K562 (cell line): ENCODE data around the gene PNMT. TPM values are rescaled to one million over a fixed set of nuclear protein-coding genes. Genes with fewer than 3 reads are reported as not detected.

Experiments used
- ATAC-seq: fragments of 200-7000 bp; cut with Tn5 transposase; 3 replicates; pipeline ENCODE4 v1.9.1; 2020; ENCODE audit warnings: moderate library complexity
- BruUV-seq: library from RNA; stranded (reverse); fragments of 400-500 nt; replicated peaks from 2 replicates; lab custom pipeline; 2021; lab: Mats Ljungman, UMichigan
- CTCF ChIA-PET: fragments of 300-600 bp; formaldehyde crosslinking; extraction: SDS; loops from one replicate; lab custom pipeline; 2021; ENCODE audit warnings: low intra/inter-chr PET ratio; lab: Yijun Ruan, JAX
- POLR2A ChIA-PET: fragments of 300-600, 350-650 bp; sonication (Branson Sonifier 250); formaldehyde crosslinking; extraction: SDS; loops from one replicate; lab custom pipeline; 2021; ENCODE audit warnings: antibody characterized with exemption, inconsistent platforms; lab: Yijun Ruan, JAX
- DNase-seq, 4 experiments: peaks; one replicate each; pipeline versions ENCODE4 v3.0.0 to v3.0.0-alpha.2; 2011 to 2018; ENCODE audit warnings: low spot score in 3 of 4, mixed read lengths in 3 of 4; ENCODE audit errors: extremely low read depth in 1 of 4
- FAIRE-seq: peaks from 2 replicates; lab custom pipeline; 2011; peaks lifted over from hg19 to GRCh38; lab: Jason Lieb, UNC
- H2AFZ ChIP-seq: 2 replicates; pipeline ENCODE4 v1.6.0; 2011; ENCODE audit warnings: low read depth, low read length, control low read depth, inconsistent platforms
- H3K27ac ChIP-seq: fragments of 200-600 bp; 3 replicates; pipeline ENCODE4 v1.8.0; 2011; ENCODE audit warnings: low read depth, mild to moderate bottlenecking, control low read depth, inconsistent platforms, low read length, moderate library complexity, mixed read lengths; ENCODE audit errors: extremely low read depth
- H3K27me3 ChIP-seq, 2 experiments: fragments of 300-600 bp in 1 of 2; 2 replicates in 1 of 2; 3 replicates in 1 of 2; pipeline versions ENCODE4 v1.6.0 to v1.8.0; 2011; ENCODE audit warnings: inconsistent platforms in 2 of 2, low read length in 2 of 2, mild to moderate bottlenecking in 1 of 2, mixed read lengths in 1 of 2, moderate library complexity in 1 of 2; ENCODE audit not compliant: control insufficient read depth in 2 of 2, insufficient read depth in 2 of 2
- H3K36me3 ChIP-seq: fragments of 300-600 bp; 3 replicates; pipeline ENCODE4 v1.8.0; 2011; ENCODE audit warnings: mild to moderate bottlenecking, low read length, inconsistent platforms; ENCODE audit not compliant: control insufficient read depth, insufficient read depth
- H3K4me1 ChIP-seq, 2 experiments: fragments of 200-600 bp in 1 of 2; replicated peaks in 1 of 2; 2 replicates in 1 of 2; 3 replicates in 1 of 2; pipeline versions ENCODE4 v1.5.1 to v1.8.0; 2011; ENCODE audit warnings: inconsistent platforms in 2 of 2, low read length in 2 of 2, mild to moderate bottlenecking in 1 of 2, mixed read lengths in 1 of 2, moderate library complexity in 1 of 2; ENCODE audit not compliant: control insufficient read depth in 2 of 2, insufficient read depth in 2 of 2
- H3K4me2 ChIP-seq: 2 replicates; pipeline ENCODE4 v1.6.1; 2011; ENCODE audit warnings: low read length, control low read depth, inconsistent platforms, mixed read lengths; ENCODE audit not compliant: insufficient read depth
- H3K4me3 ChIP-seq: fragments of 200-600 bp; sonication (generic), shearing (Covaris generic); 2 replicates; pipeline ENCODE4 v1.5.1; 2016; ENCODE audit warnings: control low read depth, inconsistent platforms
- H3K79me2 ChIP-seq: fragments of 200-600 bp; 3 replicates; pipeline ENCODE4 v1.8.0; 2011; ENCODE audit warnings: low read length, inconsistent platforms; ENCODE audit not compliant: control insufficient read depth, insufficient read depth
- H3K9ac ChIP-seq, 2 experiments: 2 replicates each; pipeline versions ENCODE4 v1.6.0 to v1.6.1; 2011; ENCODE audit warnings: low read depth in 2 of 2, low read length in 2 of 2, control low read depth in 1 of 2, inconsistent platforms in 1 of 2, mild to moderate bottlenecking in 1 of 2, mixed read lengths in 1 of 2; ENCODE audit not compliant: insufficient read depth in 1 of 2
- H3K9me1 ChIP-seq: one replicate; pipeline ENCODE4 v1.6.0; 2011; ENCODE audit warnings: inconsistent platforms, mild to moderate bottlenecking, low read length, moderate library complexity; ENCODE audit not compliant: control insufficient read depth, insufficient read depth
- H3K9me3 ChIP-seq: replicated peaks from 2 replicates; pipeline ENCODE4 v1.5.1; 2011; ENCODE audit warnings: low read depth, low read length, inconsistent platforms; ENCODE audit not compliant: control insufficient read depth, insufficient read depth
- H4K20me1 ChIP-seq: replicated peaks from 2 replicates; pipeline ENCODE4 v1.6.1; 2011; ENCODE audit warnings: low read length, inconsistent platforms, mixed read lengths; ENCODE audit not compliant: control insufficient read depth, insufficient read depth
- ARNT ChIP-seq, 2 experiments: fragments of 450-650 bp; IDR thresholded peaks; 2 replicates each; pipeline ENCODE4 v1.6.1; 2016; ENCODE audit warnings: mild to moderate bottlenecking in 1 of 2
- DPF2 ChIP-seq: fragments of 450-650 bp; IDR thresholded peaks from 2 replicates; pipeline ENCODE4 v1.6.1; 2016
- E4F1 ChIP-seq: fragments of 250-450 bp; sonication (Bioruptor Pico); IDR thresholded peaks from 2 replicates; pipeline ENCODE4 v1.5.0; 2021; ENCODE audit warnings: mild to moderate bottlenecking, borderline replicate concordance
- FIP1L1 ChIP-seq: fragments of 200-400 bp; formaldehyde crosslinking; IDR thresholded peaks from 2 replicates; pipeline ENCODE4 v1.6.1; 2018; ENCODE audit warnings: mild to moderate bottlenecking, low read depth, low read length; ENCODE audit not compliant: poor library complexity, severe bottlenecking
- GABPB1 ChIP-seq: sonication (generic); formaldehyde crosslinking; IDR thresholded peaks from 2 replicates; pipeline ENCODE4 v1.8.0; 2022; ENCODE audit warnings: mild to moderate bottlenecking, missing genetic modification reagents
- GATAD2A ChIP-seq: fragments of 450-650 bp; IDR thresholded peaks from 2 replicates; pipeline ENCODE4 v1.6.1; 2017
- HDAC8 ChIP-seq: fragments of 450-650 bp; IDR thresholded peaks from 2 replicates; pipeline ENCODE4 v1.6.1; 2016; ENCODE audit warnings: mild to moderate bottlenecking, missing genetic modification characterization, moderate library complexity, missing compliant biosample characterization
- MXI1 ChIP-seq: IDR thresholded peaks from 2 replicates; pipeline ENCODE4 v1.6.1; 2011; ENCODE audit warnings: low read depth, mild to moderate bottlenecking, improper control_type of control experiment, low read length
- ZFP91 ChIP-seq: sonication (generic); formaldehyde crosslinking; IDR thresholded peaks from 2 replicates; pipeline ENCODE4 v1.8.0; 2022; ENCODE audit warnings: mild to moderate bottlenecking, missing genetic modification reagents
- ZNF3 ChIP-seq: fragments of 250-450 bp; sonication (Bioruptor Pico); IDR thresholded peaks from 2 replicates; pipeline ENCODE4 v1.5.0; 2021; ENCODE audit warnings: mild to moderate bottlenecking, moderate library complexity
- ZNF695 ChIP-seq: fragments of 450-650 bp; formaldehyde crosslinking; IDR thresholded peaks from 2 replicates; pipeline ENCODE4 v1.4.0; 2020; ENCODE audit warnings: mild to moderate bottlenecking, moderate library complexity
- ZNF696 ChIP-seq: fragments of 250-450 bp; sonication (Bioruptor Pico); conservative IDR thresholded peaks from 2 replicates; pipeline ENCODE4 v1.4.0; 2020; ENCODE audit warnings: mild to moderate bottlenecking, moderate library complexity
- ZNF699 ChIP-seq: fragments of 250-450 bp; sonication (Bioruptor Pico); IDR thresholded peaks from 2 replicates; pipeline ENCODE4 v1.8.0; 2021; ENCODE audit warnings: mild to moderate bottlenecking, moderate library complexity; ENCODE audit not compliant: insufficient replicate concordance
- ZNF75A ChIP-seq: fragments of 450-650 bp; formaldehyde crosslinking; IDR thresholded peaks from 2 replicates; pipeline ENCODE4 v1.4.0; 2020; ENCODE audit warnings: mild to moderate bottlenecking
- ZNF764 ChIP-seq: fragments of 250-450 bp; sonication (Bioruptor Pico); IDR thresholded peaks from 2 replicates; pipeline ENCODE4 v1.4.0; 2020; ENCODE audit warnings: low read depth, mild to moderate bottlenecking, moderate library complexity
- WGBS: fragments of 100-300 bp; shearing (Covaris generic); methylation state at CpG from one replicate; pipeline ENCODE4 v1.1.6; 2016; ENCODE audit warnings: low coverage, mixed read lengths; ENCODE audit not compliant: insufficient coverage; ENCODE audit errors: missing lambda C conversion rate; 5-methylcytosine and 5-hydroxymethylcytosine counted together
- in situ Hi-C: fragments of 300-500 bp; cut with MboI; formaldehyde crosslinking; loops from 4 replicates; pipeline ENCODE4 v1.15.0; 2018; ENCODE audit warnings: inconsistent platforms, mixed read lengths
- intact Hi-C: fragments of 100-400 bp; cut with micrococcal nuclease; formaldehyde crosslinking; loops from 2 replicates; pipeline ENCODE4 v1.14.2; 2022
- polyA plus RNA-seq, 8 experiments: library from polyadenylated mRNA; depleted of rRNA in 4 of 8; stranded (reverse) in 5 of 8; unstranded in 3 of 8; fragments of >200 nt; fragmentation: Nextera tagmentation in 2 of 8; fragmentation: Illumina TruSeq in 1 of 8; extraction: Ambion mirVana in 2 of 8; extraction: Trizol in 1 of 8; gene quantifications; 2 replicates each; pipeline versions ENCODE4 v1.2.1 to v1.2.3, GENCODE V29; 2011 to 2014; ENCODE audit warnings: inconsistent platforms in 1 of 8, missing spikeins in 1 of 8
- total RNA-seq, 7 experiments: library from RNA; depleted of rRNA in 6 of 7; stranded (reverse); fragments of >200 nt in 6 of 7; fragmentation: Illumina TruSeq in 2 of 7; extraction: Trizol in 2 of 7; gene quantifications; 2 replicates each; pipeline versions ENCODE4 v1.2.1 to v1.2.3, GENCODE V29; 2011 to 2021; ENCODE audit warnings: low replicate concordance in 1 of 7

Gene PNMT
- total and polyA plus RNA-seq, 9 of the 15 experiments (the other 6 are each of a cell fraction or from before 2014, with no cell fraction given), result 0.55 to 18.1 (median 5.8) TPM

- intact Hi-C loops (loop anchor here (5.0 kb wide), 1 partner anchor 45 kb away; the partner anchor contains the start of gene MIEN1), in situ Hi-C loops (no loop called here)
- ChIA-PET POLR2A (interaction anchor here (0.6 to 2.0 kb wide), 3 partner anchors 9 to 226 kb away, joined by 3 to 16 read pairs (median 5); partner anchors contain the start of gene CDK12), CTCF (interaction anchor here (0.5 to 1.3 kb wide), 3 partner anchors 65 to 288 kb away, joined by 3 to 4 read pairs (median 3); no protein-coding TSS in a partner anchor)
- BruUV-seq, result TSS peak; percentile 84
- H3K27ac ChIP-seq, result peak overlapping the region; percentile 78
- peak in 1 of 4 experiments; percentile 26 for DNase-seq
- no peaks in the 10 kb centered on the region for H3K27me3 ChIP-seq
- no peak for ATAC-seq
- no peaks in the 10 kb centered on the region for H3K9me3 ChIP-seq
- H3K36me3 ChIP-seq, result no peaks in the 10 kb centered on the region
- peak overlapping the region; percentile 95 for H3K4me2 ChIP-seq
- peak overlapping the region; percentile 50 for H3K4me3 ChIP-seq
- H3K79me2 ChIP-seq, result peaks cover 7% of the 10 kb centered on the region; the same call in 2 of the 3 replicates
- 23% methylated on average over 6 of the region's 6 CpGs for WGBS
- no peak for FAIRE-seq
- H3K9ac ChIP-seq, result peak overlapping the region; percentile 23 to 75; a peak in 3 of 4 replicates
- peaks cover 16 to 20% of the 10 kb centered on the region in 2 experiments; a peak in 4 of 5 replicates for H3K4me1 ChIP-seq
- peak overlapping the region; percentile 87 for H2AFZ ChIP-seq
- no peaks in the 10 kb centered on the region for H3K9me1 ChIP-seq
- no peaks in the 10 kb centered on the region for H4K20me1 ChIP-seq
- TF ChIP-seq ZNF764 (CRISPR knock-in tag) (no peak), MXI1 (no peak), FIP1L1 (no peak), ZNF696 (CRISPR knock-in tag) (no peak), ZNF699 (no peak), DPF2 (peak; percentile 17; the same call in 1 of the 2 replicates), ZNF695 (CRISPR knock-in tag) (no peak), E4F1 (CRISPR knock-in tag) (no peak), ARNT (IDR thresholded peaks at IDR 0.05) (no peak), HDAC8 (tag) (no peak), GABPB1 (CRISPR knock-in tag) (no peak), ZFP91 (CRISPR knock-in tag) (no peak), GATAD2A (no peak), ZNF3 (no peak), ZNF75A (CRISPR knock-in tag) (no peak)
These were observed 18.9 kb downstream of the PNMT start for GRCh38 chr17:39687101-39687545.
